ENCODE data around the gene CCM2. TPM values are rescaled to one million over a fixed set of nuclear protein-coding genes. Genes with fewer than 3 reads are reported as not detected.
A peak's percentile ranks its signal among the peaks of the same experiment; 100 is the strongest.

CCM2 gene
- total RNA-seq, 4 donors from 2014 or later, result 41.1 to 46.3 (median 44.0) TPM

GRCh38 chr7:44999245-45000092, 532 bp upstream of the CCM2 start:
- Histone ChIP-seq H3K4me3 (peak overlapping the region; percentile 40 to 91 (median 68)), H3K36me3 (no peaks in the 10 kb centered on the region), H3K27me3 (no peaks in the 10 kb centered on the region), H3K9me3 (no peaks in the 10 kb centered on the region), H3K4me1 (peaks cover 0 to 33% (median 15%) of the 10 kb centered on the region in 4 donors), H3K27ac (peak overlapping the region; percentile 74 to 93 (median 81))
- 0 to 1% methylated on average over 30 to 42 of the region's 66 CpGs for WGBS, 2 donors
- DNase-seq (ENCODE audit: low spot score in 2 of 2), result peak; percentile 97
- TF ChIP-seq CTCF (IDR thresholded peaks at IDR 0.05) (peak in 1 of 5 experiments; percentile 20), EP300 (IDR thresholded peaks at IDR 0.05) (peak in 1 of 2 donors; percentile 40), POLR2A (IDR thresholded peaks at IDR 0.05) (peak; percentile 44 to 59)

GRCh38 chr7:45001138-45001694, 1.2 kb downstream of the CCM2 start:
- H3K27ac ChIP-seq, result peak overlapping the region; percentile 88 to 94 (median 93)
- no peaks in the 10 kb centered on the region for H3K27me3 ChIP-seq
- DNase-seq (ENCODE audit: low spot score in 2 of 2), result no peak
- peaks cover 0 to 33% (median 15%) of the 10 kb centered on the region in 4 donors for H3K4me1 ChIP-seq
- H3K4me3 ChIP-seq, result peak overlapping the region; percentile 66 to 91 (median 80)
- H3K9me3 ChIP-seq, result no peaks in the 10 kb centered on the region
- 34 to 37% methylated on average over 10 of the region's 10 CpGs for WGBS, 2 donors
- TF ChIP-seq CTCF (IDR thresholded peaks at IDR 0.05) (no peak), EP300 (IDR thresholded peaks at IDR 0.05) (no peak), POLR2A (IDR thresholded peaks at IDR 0.05) (no peak)
- H3K36me3 ChIP-seq, result no peaks in the 10 kb centered on the region

- WGBS, 2 donors, result 43 to 56% methylated on average over 2 of the region's 2 CpGs
Measured at GRCh38 chr7:45001826-45002225, 1.8 kb downstream of the CCM2 start.

GRCh38 chr7:45003789-45004188, 3.8 kb downstream of the CCM2 start:
- WGBS, 2 donors, result 96 to 97% methylated on average over 4 of the region's 4 CpGs
- Histone ChIP-seq H3K27me3 (no peaks in the 10 kb centered on the region), H3K27ac (no peak overlapping the region), H3K36me3 (no peaks in the 10 kb centered on the region), H3K9me3 (no peaks in the 10 kb centered on the region), H3K4me1 (peaks cover 0 to 43% (median 20%) of the 10 kb centered on the region in 4 donors), H3K4me3 (no peak overlapping the region)
- no peak for DNase-seq (ENCODE audit: low spot score in 2 of 2)
- no peak for TF ChIP-seq EP300 (IDR thresholded peaks at IDR 0.05)

More at GRCh38 chr7:45001826-45002225, 1.8 kb downstream of the CCM2 start:
- Histone ChIP-seq H3K36me3 (no peaks in the 10 kb centered on the region), H3K27ac (peak overlapping the region in 1 of 4 donors; percentile 93), H3K4me3 (no peak overlapping the region), H3K4me1 (peaks cover 0 to 38% (median 17%) of the 10 kb centered on the region in 4 donors), H3K27me3 (no peaks in the 10 kb centered on the region), H3K9me3 (no peaks in the 10 kb centered on the region)
- no peak for DNase-seq (ENCODE audit: low spot score in 2 of 2)
- TF ChIP-seq CTCF (IDR thresholded peaks at IDR 0.05) (no peak), POLR2A (IDR thresholded peaks at IDR 0.05) (no peak), EP300 (IDR thresholded peaks at IDR 0.05) (no peak)

- Histone ChIP-seq H3K36me3 (no peaks in the 10 kb centered on the region), H3K27ac (peak overlapping the region in 2 of 4 donors; percentile 61 to 63), H3K27me3 (no peaks in the 10 kb centered on the region), H3K4me1 (peaks cover 0 to 27% (median 6%) of the 10 kb centered on the region in 4 donors), H3K4me3 (no peak overlapping the region), H3K9me3 (no peaks in the 10 kb centered on the region)
- TF ChIP-seq EP300 (IDR thresholded peaks at IDR 0.05) (no peak), POLR2A (IDR thresholded peaks at IDR 0.05) (no peak), CTCF (IDR thresholded peaks at IDR 0.05) (no peak)
- WGBS, 2 donors, result 57 to 59% methylated on average over 7 of the region's 7 CpGs
- no peak for DNase-seq (ENCODE audit: low spot score in 2 of 2)
Measured at GRCh38 chr7:45007106-45007505, 7.1 kb downstream of the CCM2 start.

Data from tibial nerve (tissue), 4 donors.